ENCODE measurements around the gene MIP.
A peak's percentile ranks its signal among the peaks of the same experiment; 100 is the strongest.
"Not testable (repeated sequence)": the region's sequence is repeated elsewhere in the genome, so short reads cannot be mapped to it uniquely, and the experiment has no call there.

The MIP gene

GRCh38 chr12:56454557-56454956 is at the start of gene MIP:
Gene MIP, minus strand, starts transcription at chr12:56454657. Its CDS starts 44 bp downstream, at chr12:56454613.
- Histone ChIP-seq H3K9ac (ENCODE audit: low read length) (no peak within 1 kb of the TSS), H3K27ac (ENCODE audit: low read depth, low read length) (no peak within 1 kb of the TSS), H3K36me3 (ENCODE audit: control insufficient read depth, insufficient read depth, low read length) (no peaks in the 10 kb centered on the region), H3K4me3 (ENCODE audit: low read length) (no peak within 1 kb of the TSS), H3K27me3 (ENCODE audit: control insufficient read depth, insufficient read depth, low read length) (no peaks in the 10 kb centered on the region), H3K4me1 (ENCODE audit: control insufficient read depth, insufficient read depth, low read length) (no peaks in the 10 kb centered on the region)

DNA sequence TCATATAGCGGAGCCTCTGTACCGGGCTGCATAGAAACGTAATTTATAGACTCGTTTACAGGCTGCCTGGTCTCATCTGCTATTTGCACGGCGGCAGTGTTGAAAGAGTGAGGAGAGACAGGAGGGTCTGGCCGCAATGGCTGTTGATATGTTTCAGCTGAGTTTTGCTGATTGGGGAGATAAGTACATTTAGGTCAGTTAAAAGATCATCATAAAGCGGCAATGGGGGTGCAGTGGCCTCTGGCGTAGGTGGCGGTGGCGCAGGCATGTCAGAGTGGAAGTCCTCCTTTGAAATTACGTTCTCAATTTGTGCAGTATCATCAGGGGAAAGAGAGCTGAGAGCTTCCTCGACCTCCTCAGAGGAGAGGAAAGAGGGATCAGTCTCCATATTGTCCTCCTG is 45.4 kb upstream of the MIP start:
- not testable (repeated sequence) for H3K4me3 ChIP-seq (ENCODE audit: low read length); H3K9ac ChIP-seq (ENCODE audit: low read length); H3K27ac ChIP-seq (ENCODE audit: low read depth, low read length); H3K4me1 ChIP-seq (ENCODE audit: control insufficient read depth, insufficient read depth, low read length); H3K36me3 ChIP-seq (ENCODE audit: control insufficient read depth, insufficient read depth, low read length); H3K27me3 ChIP-seq (ENCODE audit: control insufficient read depth, insufficient read depth, low read length)

- H3K4me3 ChIP-seq (ENCODE audit: low read length); H3K27ac ChIP-seq (ENCODE audit: low read depth, low read length); H3K27me3 ChIP-seq (ENCODE audit: control insufficient read depth, insufficient read depth, low read length); H3K9ac ChIP-seq (ENCODE audit: low read length); H3K36me3 ChIP-seq (ENCODE audit: control insufficient read depth, insufficient read depth, low read length); H3K4me1 ChIP-seq (ENCODE audit: control insufficient read depth, insufficient read depth, low read length): not testable (repeated sequence)
These were observed 45.0 kb upstream of the MIP start for GRCh38 chr12:56499452-56499851.

- not testable (repeated sequence) for H3K4me3 ChIP-seq (ENCODE audit: low read length); H3K27ac ChIP-seq (ENCODE audit: low read depth, low read length); H3K4me1 ChIP-seq (ENCODE audit: control insufficient read depth, insufficient read depth, low read length); H3K9ac ChIP-seq (ENCODE audit: low read length); H3K27me3 ChIP-seq (ENCODE audit: control insufficient read depth, insufficient read depth, low read length); H3K36me3 ChIP-seq (ENCODE audit: control insufficient read depth, insufficient read depth, low read length)
These were observed 43.9 kb upstream of the MIP start for GRCh38 chr12:56498126-56498902.

GRCh38 chr12:56496704-56497103 is 42.2 kb upstream of the MIP start:
- not testable (repeated sequence) for H3K27me3 ChIP-seq (ENCODE audit: control insufficient read depth, insufficient read depth, low read length); H3K9ac ChIP-seq (ENCODE audit: low read length); H3K27ac ChIP-seq (ENCODE audit: low read depth, low read length); H3K4me1 ChIP-seq (ENCODE audit: control insufficient read depth, insufficient read depth, low read length); H3K4me3 ChIP-seq (ENCODE audit: low read length); H3K36me3 ChIP-seq (ENCODE audit: control insufficient read depth, insufficient read depth, low read length)

DNA sequence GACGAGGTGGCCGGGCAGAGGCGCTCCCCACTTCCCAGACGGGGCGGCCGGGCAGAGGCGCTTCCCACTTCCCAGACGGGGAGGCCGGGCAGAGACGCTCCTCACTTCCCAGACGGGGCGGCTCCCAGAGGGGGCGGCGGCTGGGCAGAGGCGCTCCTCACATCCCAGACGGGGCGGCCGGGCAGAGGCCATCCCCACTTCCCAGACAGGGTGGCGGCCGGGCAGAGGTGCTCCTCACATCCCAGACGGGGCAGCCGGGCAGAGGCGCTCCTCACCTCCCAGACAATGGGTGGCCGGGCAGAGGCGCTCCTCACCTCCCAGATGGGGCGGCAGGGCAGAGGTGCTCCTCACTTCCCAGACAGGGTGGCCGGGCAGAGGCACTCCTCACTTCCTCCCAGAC is 40.0 kb upstream of the MIP start:
- H3K27ac ChIP-seq (ENCODE audit: low read depth, low read length); H3K36me3 ChIP-seq (ENCODE audit: control insufficient read depth, insufficient read depth, low read length); H3K9ac ChIP-seq (ENCODE audit: low read length); H3K4me3 ChIP-seq (ENCODE audit: low read length); H3K4me1 ChIP-seq (ENCODE audit: control insufficient read depth, insufficient read depth, low read length); H3K27me3 ChIP-seq (ENCODE audit: control insufficient read depth, insufficient read depth, low read length): not testable (repeated sequence)

GRCh38 chr12:56494106-56494415 is 39.6 kb upstream of the MIP start:
- not testable (repeated sequence) for H3K36me3 ChIP-seq (ENCODE audit: control insufficient read depth, insufficient read depth, low read length); H3K9ac ChIP-seq (ENCODE audit: low read length); H3K27me3 ChIP-seq (ENCODE audit: control insufficient read depth, insufficient read depth, low read length); H3K4me1 ChIP-seq (ENCODE audit: control insufficient read depth, insufficient read depth, low read length); H3K4me3 ChIP-seq (ENCODE audit: low read length); H3K27ac ChIP-seq (ENCODE audit: low read depth, low read length)

DNA sequence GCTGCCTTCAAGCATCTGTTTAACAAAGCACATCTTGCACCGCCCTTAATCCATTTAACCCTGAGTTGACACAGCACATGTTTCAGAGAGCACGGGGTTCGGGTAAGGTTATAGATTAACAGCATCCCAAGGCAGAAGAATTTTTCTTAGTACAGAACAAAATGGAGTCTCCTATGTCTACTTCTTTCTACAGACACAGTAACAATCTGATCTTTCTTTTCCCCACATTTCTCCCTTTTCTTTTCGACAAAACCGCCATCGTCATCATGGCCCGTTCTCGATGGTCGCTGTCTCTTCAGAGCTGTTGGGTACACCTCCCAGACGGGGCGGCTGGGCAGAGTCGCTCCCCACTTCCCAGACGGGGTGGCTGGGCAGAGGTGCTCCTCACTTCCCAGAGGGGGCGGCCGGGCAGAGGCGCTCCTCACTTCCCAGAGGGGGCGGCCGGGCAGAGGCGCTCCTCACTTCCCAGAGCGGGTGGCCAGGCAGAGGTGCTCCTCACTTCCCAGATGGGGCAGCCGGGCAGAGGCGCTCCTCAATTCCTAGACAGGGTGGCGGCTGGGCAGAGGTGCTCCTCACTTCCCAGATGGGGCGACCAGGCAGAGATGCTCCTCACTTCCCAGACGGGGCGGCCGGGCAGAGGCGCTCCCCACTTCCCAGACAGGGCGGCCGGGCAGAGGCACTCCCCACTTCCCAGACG is 39.1 kb upstream of the MIP start:
- not testable (repeated sequence) for H3K9ac ChIP-seq (ENCODE audit: low read length); H3K27ac ChIP-seq (ENCODE audit: low read depth, low read length); H3K36me3 ChIP-seq (ENCODE audit: control insufficient read depth, insufficient read depth, low read length); H3K4me3 ChIP-seq (ENCODE audit: low read length); H3K4me1 ChIP-seq (ENCODE audit: control insufficient read depth, insufficient read depth, low read length); H3K27me3 ChIP-seq (ENCODE audit: control insufficient read depth, insufficient read depth, low read length)

- H3K9ac ChIP-seq (ENCODE audit: low read length) = no peak overlapping the region
- H3K36me3 ChIP-seq (ENCODE audit: control insufficient read depth, insufficient read depth, low read length) = no peaks in the 10 kb centered on the region
- H3K27ac ChIP-seq (ENCODE audit: low read depth, low read length) = no peak overlapping the region
- H3K4me1 ChIP-seq (ENCODE audit: control insufficient read depth, insufficient read depth, low read length) = peaks cover 2% of the 10 kb centered on the region
- no peak overlapping the region for H3K4me3 ChIP-seq (ENCODE audit: low read length)
- H3K27me3 ChIP-seq (ENCODE audit: control insufficient read depth, insufficient read depth, low read length) = no peaks in the 10 kb centered on the region
These were observed 35.9 kb upstream of the MIP start for GRCh38 chr12:56490360-56490759.

- Histone ChIP-seq H3K27ac (ENCODE audit: low read depth, low read length) (no peak within 1 kb of the TSS), H3K4me3 (ENCODE audit: low read length) (peak within 1 kb of the TSS; percentile 64)
These were observed 33.8 kb upstream of the MIP start, which contains the start of gene GLS2 for GRCh38 chr12:56488041-56488955. Gene GLS2, minus strand, starts transcription at chr12:56488161. Its CDS starts 43 bp downstream, at chr12:56488118.

DNA sequence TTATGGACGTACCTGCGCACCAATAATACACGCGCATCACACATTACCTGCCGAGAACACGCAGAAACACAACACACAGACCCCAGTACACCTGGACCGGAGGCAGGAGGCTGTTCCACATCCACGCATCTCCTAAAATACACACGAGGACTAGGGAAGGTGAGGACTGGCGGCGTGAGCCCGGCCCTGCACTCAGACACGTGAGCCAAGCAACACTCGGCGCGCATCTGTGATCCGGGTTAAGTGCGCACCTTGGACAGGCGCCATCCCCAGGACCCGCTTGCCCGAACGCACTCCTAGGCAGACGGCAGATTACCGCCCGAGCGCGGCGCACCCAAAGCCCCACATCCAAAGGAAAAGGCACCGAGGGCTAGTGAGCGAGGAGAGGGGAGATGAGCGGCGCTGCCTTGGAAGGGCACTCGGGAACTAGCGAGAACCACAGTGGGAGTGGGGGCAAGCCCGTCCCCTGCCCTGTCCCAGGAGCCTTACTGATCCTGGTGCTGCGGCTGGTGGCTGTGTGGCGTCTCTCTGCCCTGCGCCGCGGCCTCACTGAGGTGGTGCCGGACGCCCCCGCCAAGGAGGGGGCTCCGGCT is 33.1 kb upstream of the MIP start:
- H3K4me1 ChIP-seq (ENCODE audit: control insufficient read depth, insufficient read depth, low read length) = peaks cover 2% of the 10 kb centered on the region
- H3K9ac ChIP-seq (ENCODE audit: low read length) = peak overlapping the region; percentile 17
- H3K27me3 ChIP-seq (ENCODE audit: control insufficient read depth, insufficient read depth, low read length) = no peaks in the 10 kb centered on the region
- no peak overlapping the region for H3K27ac ChIP-seq (ENCODE audit: low read depth, low read length)
- H3K36me3 ChIP-seq (ENCODE audit: control insufficient read depth, insufficient read depth, low read length) = no peaks in the 10 kb centered on the region
- peak overlapping the region; percentile 64 for H3K4me3 ChIP-seq (ENCODE audit: low read length)

More at GRCh38 chr12:56488041-56488955, 33.8 kb upstream of the MIP start, which contains the start of gene GLS2:
- Histone ChIP-seq H3K9ac (ENCODE audit: low read length) (peak within 1 kb of the TSS; percentile 17), H3K36me3 (ENCODE audit: control insufficient read depth, insufficient read depth, low read length) (no peaks in the 10 kb centered on the region), H3K27me3 (ENCODE audit: control insufficient read depth, insufficient read depth, low read length) (no peaks in the 10 kb centered on the region), H3K4me1 (ENCODE audit: control insufficient read depth, insufficient read depth, low read length) (peaks cover 2% of the 10 kb centered on the region)

DNA sequence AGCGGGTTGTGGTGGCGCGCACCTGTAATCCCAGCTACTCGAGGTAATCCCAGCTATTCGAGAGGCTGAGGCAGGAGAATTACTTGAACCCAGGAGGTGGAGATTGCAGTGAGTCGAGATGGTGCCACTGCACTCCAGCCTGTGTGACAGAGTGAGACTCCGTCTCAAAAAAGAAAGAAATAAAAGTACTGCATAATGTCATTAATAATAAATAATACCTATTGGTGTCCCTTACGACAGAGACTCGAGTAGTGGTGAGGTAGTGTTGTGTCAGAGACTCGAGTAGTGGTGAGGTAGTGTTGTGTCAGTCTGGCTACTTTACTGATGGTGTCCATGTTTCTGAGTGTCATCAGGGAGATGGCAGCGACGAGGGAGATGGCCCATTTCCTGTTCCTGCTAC is 32.2 kb upstream of the MIP start:
- Histone ChIP-seq H3K27me3 (ENCODE audit: control insufficient read depth, insufficient read depth, low read length) (no peaks in the 10 kb centered on the region), H3K27ac (ENCODE audit: low read depth, low read length) (no peak overlapping the region), H3K4me1 (ENCODE audit: control insufficient read depth, insufficient read depth, low read length) (peaks cover 2% of the 10 kb centered on the region), H3K36me3 (ENCODE audit: control insufficient read depth, insufficient read depth, low read length) (no peaks in the 10 kb centered on the region), H3K9ac (ENCODE audit: low read length) (no peak overlapping the region), H3K4me3 (ENCODE audit: low read length) (no peak overlapping the region)

All from rectal smooth muscle tissue (tissue), 1 donor.